Parathyroid adenoma (tissue), 2 donors: Measurements from ENCODE around the gene BCL2L11.

Source experiments
- H2AFZ ChIP-seq: fragments of 300-600 bp; sonication (generic); one replicate; pipeline ENCODE4 v1.7.0; 2017; ENCODE audit warnings: antibody characterized with exemption, mild to moderate bottlenecking
- H3K27ac ChIP-seq: fragments of 300-600 bp; sonication (generic); one replicate; pipeline ENCODE4 v1.7.0; 2017
- H3K27me3 ChIP-seq: fragments of 300-600 bp; sonication (generic); one replicate; pipeline ENCODE4 v1.7.0; 2017; ENCODE audit warnings: low read length; ENCODE audit not compliant: control insufficient read depth, insufficient read depth
- H3K36me3 ChIP-seq: fragments of 300-600 bp; sonication (generic); one replicate; pipeline ENCODE4 v1.7.0; 2017; ENCODE audit warnings: low read length; ENCODE audit not compliant: control insufficient read depth, insufficient read depth
- H3K4me1 ChIP-seq: fragments of 300-600 bp; sonication (generic); one replicate; pipeline ENCODE4 v1.7.0; 2017; ENCODE audit warnings: control low read depth
- H3K4me2 ChIP-seq: fragments of 300-600 bp; sonication (generic); one replicate; pipeline ENCODE4 v1.7.0; 2017; ENCODE audit warnings: low read length
- H3K4me3 ChIP-seq: fragments of 300-600 bp; sonication (generic); one replicate; pipeline ENCODE4 v1.7.0; 2017; ENCODE audit warnings: low read depth, low read length
- H3K79me2 ChIP-seq: fragments of 300-600 bp; sonication (generic); one replicate; pipeline ENCODE4 v1.7.0; 2017; ENCODE audit warnings: control low read depth
- H3K9ac ChIP-seq: fragments of 300-600 bp; sonication (generic); one replicate; pipeline ENCODE4 v1.7.0; 2017; ENCODE audit warnings: mild to moderate bottlenecking
- H3K9me3 ChIP-seq: fragments of 300-600 bp; sonication (generic); one replicate; pipeline ENCODE4 v1.7.0; 2017; ENCODE audit warnings: low read length; ENCODE audit not compliant: control insufficient read depth
- CTCF ChIP-seq: fragments of 300-600 bp; sonication (generic); IDR thresholded peaks from one replicate; pipeline ENCODE4 v1.7.0; 2017; ENCODE audit warnings: antibody characterized with exemption, mild to moderate bottlenecking
- donor health status: primary hyperparathyroidism.

BCL2L11 gene

GRCh38 chr2:111198701-111199100 lies 78.0 kb downstream of the BCL2L11 start:
- H3K36me3 ChIP-seq = no peaks in the 10 kb centered on the region
- no peak overlapping the region for H2AFZ ChIP-seq
- no peak overlapping the region for H3K4me2 ChIP-seq
- H3K4me1 ChIP-seq = no peaks in the 10 kb centered on the region
- no peak overlapping the region for H3K27ac ChIP-seq
- H3K9me3 ChIP-seq = no peaks in the 10 kb centered on the region
- TF ChIP-seq CTCF = no peak
- no peaks in the 10 kb centered on the region for H3K27me3 ChIP-seq
- H3K4me3 ChIP-seq = no peak overlapping the region
- no peak overlapping the region for H3K9ac ChIP-seq
- no peaks in the 10 kb centered on the region for H3K79me2 ChIP-seq

GRCh38 chr2:111199840-111200239 lies 79.1 kb downstream of the BCL2L11 start:
- no peaks in the 10 kb centered on the region for H3K4me1 ChIP-seq
- no peak overlapping the region for H3K9ac ChIP-seq
- no peak overlapping the region for H2AFZ ChIP-seq
- H3K27ac ChIP-seq = no peak overlapping the region
- no peak for TF ChIP-seq CTCF
- H3K9me3 ChIP-seq = no peaks in the 10 kb centered on the region
- no peaks in the 10 kb centered on the region for H3K36me3 ChIP-seq
- no peaks in the 10 kb centered on the region for H3K27me3 ChIP-seq
- no peaks in the 10 kb centered on the region for H3K79me2 ChIP-seq
- H3K4me3 ChIP-seq = no peak overlapping the region
- H3K4me2 ChIP-seq = no peak overlapping the region

- TF ChIP-seq CTCF = no peak
- Histone ChIP-seq H3K27ac (no peak overlapping the region), H2AFZ (no peak overlapping the region), H3K4me2 (no peak overlapping the region), H3K79me2 (no peaks in the 10 kb centered on the region), H3K27me3 (no peaks in the 10 kb centered on the region), H3K4me3 (no peak overlapping the region), H3K36me3 (no peaks in the 10 kb centered on the region), H3K4me1 (no peaks in the 10 kb centered on the region), H3K9me3 (no peaks in the 10 kb centered on the region), H3K9ac (no peak overlapping the region)
Measured at GRCh38 chr2:111200333-111200881, 79.7 kb downstream of the BCL2L11 start.

GRCh38 chr2:111201214-111201613 lies 80.5 kb downstream of the BCL2L11 start:
- H3K79me2 ChIP-seq = no peaks in the 10 kb centered on the region
- TF ChIP-seq CTCF = no peak
- no peaks in the 10 kb centered on the region for H3K27me3 ChIP-seq
- no peak overlapping the region for H3K4me2 ChIP-seq
- H2AFZ ChIP-seq = no peak overlapping the region
- H3K9ac ChIP-seq = no peak overlapping the region
- no peaks in the 10 kb centered on the region for H3K36me3 ChIP-seq
- H3K27ac ChIP-seq = no peak overlapping the region
- H3K9me3 ChIP-seq = no peaks in the 10 kb centered on the region
- no peaks in the 10 kb centered on the region for H3K4me1 ChIP-seq
- H3K4me3 ChIP-seq = no peak overlapping the region

GRCh38 chr2:111202266-111203040 lies 81.7 kb downstream of the BCL2L11 start:
- Histone ChIP-seq H3K27me3 (no peaks in the 10 kb centered on the region), H3K36me3 (no peaks in the 10 kb centered on the region), H3K27ac (no peak overlapping the region), H2AFZ (no peak overlapping the region), H3K4me1 (no peaks in the 10 kb centered on the region), H3K9me3 (no peaks in the 10 kb centered on the region), H3K4me2 (no peak overlapping the region), H3K9ac (no peak overlapping the region), H3K4me3 (no peak overlapping the region), H3K79me2 (no peaks in the 10 kb centered on the region)
- no peak for TF ChIP-seq CTCF
